ENCODE measurements around the gene TXLNB.
"Not testable (repeated sequence)": the region's sequence is repeated elsewhere in the genome, so short reads cannot be mapped to it uniquely, and the experiment has no call there.

The TXLNB gene

DNA sequence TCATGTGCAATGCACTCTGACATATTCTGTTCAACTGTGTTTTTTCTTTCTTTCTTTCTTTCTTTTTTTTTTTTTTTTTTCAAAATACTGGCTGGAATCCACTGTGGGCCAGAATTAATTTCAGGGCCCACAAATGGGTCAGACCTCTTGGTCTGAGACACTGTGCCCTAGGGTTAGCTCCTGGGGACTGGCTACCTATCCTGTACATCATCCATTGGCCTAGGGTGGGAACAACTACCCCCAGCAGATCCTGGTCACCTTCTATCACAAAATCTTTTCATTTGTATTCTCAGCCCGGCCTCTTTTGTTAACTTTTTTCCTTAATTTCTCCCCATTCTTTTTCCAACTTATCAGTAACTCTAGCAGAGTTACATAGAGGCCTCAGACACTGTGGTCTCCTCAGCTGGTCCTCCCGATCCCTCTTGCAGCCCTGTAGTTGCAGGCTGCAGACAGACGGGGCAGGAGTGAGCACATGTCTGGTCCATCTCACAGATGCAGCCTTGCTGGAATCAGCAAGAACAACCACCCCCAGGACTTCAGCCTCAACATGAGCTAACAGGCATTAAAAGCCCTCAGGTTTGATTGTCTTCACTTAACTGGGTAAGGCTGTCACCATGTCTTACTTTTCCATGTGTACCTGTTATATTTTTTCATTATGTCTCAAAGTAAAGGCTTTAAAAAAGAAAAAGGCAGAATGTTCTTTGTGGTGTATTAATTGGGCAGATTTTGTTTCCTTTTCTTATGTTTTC lies 41.3 kb downstream of the TXLNB start:
- H3K9me3 Mint-ChIP-seq, result no peaks in the 10 kb centered on the region
- DNase-seq (ENCODE audit: low spot score in 2 of 2), result peak; percentile 38 to 40
- no peaks in the 10 kb centered on the region for H3K27me3 Mint-ChIP-seq
- no peak overlapping the region for H3K4me3 Mint-ChIP-seq
- peaks cover 11% of the 10 kb centered on the region for H3K4me1 Mint-ChIP-seq
- ATAC-seq (ENCODE audit: low read depth), result peak; percentile 98
- H3K36me3 Mint-ChIP-seq, result peaks cover 10% of the 10 kb centered on the region
- H3K27ac Mint-ChIP-seq, result no peak overlapping the region

DNA sequence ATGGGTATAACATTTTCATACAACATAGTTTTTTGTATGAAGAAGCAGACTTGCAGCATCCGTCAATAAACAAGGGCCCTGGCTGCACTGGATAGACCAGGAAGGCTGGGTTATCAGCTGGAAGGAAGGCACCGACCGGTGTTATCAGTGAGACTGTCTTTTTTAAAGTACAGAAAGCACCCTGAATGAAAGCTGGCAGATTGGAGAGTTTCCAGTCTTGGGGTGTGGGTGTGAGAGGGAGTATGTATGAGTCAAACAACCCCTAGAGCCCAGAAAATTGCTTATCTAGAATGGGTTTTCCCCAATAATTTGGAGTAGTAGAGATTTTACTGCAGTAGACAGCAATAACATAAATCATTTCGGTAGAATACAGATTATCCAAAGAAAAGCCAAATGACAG lies 42.4 kb downstream of the TXLNB start:
- Mint-ChIP-seq H3K27ac (no peak overlapping the region), H3K9me3 (no peaks in the 10 kb centered on the region), H3K27me3 (no peaks in the 10 kb centered on the region), H3K4me3 (no peak overlapping the region), H3K36me3 (peaks cover 15% of the 10 kb centered on the region), H3K4me1 (peaks cover 11% of the 10 kb centered on the region)
- DNase-seq (ENCODE audit: low spot score in 2 of 2), result no peak
- no peak for ATAC-seq (ENCODE audit: low read depth)

DNA sequence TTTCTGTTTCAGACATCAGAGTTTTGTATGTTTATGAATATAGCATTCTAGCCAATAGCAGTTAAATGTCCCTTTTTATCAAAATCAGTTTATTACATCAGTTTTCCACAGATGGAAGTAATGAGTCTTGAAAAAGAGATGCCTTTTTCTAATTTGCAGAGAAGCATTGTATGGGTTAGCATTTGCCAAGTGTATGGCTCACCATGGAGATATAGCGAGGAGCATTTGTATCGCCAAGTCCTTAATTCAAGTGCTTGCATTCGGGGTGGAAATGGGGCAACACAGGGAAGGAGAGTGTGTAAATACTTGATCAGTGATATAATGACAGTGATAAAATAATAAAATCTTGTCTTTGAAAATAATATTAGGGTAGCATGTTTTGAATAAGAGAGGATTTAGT lies 42.9 kb downstream of the TXLNB start:
- Mint-ChIP-seq H3K27me3 (no peaks in the 10 kb centered on the region), H3K36me3 (peaks cover 15% of the 10 kb centered on the region), H3K27ac (no peak overlapping the region), H3K4me1 (peaks cover 11% of the 10 kb centered on the region), H3K4me3 (no peak overlapping the region), H3K9me3 (no peaks in the 10 kb centered on the region)
- ATAC-seq (ENCODE audit: low read depth) (no peak), DNase-seq (ENCODE audit: low spot score in 2 of 2) (no peak)

DNA sequence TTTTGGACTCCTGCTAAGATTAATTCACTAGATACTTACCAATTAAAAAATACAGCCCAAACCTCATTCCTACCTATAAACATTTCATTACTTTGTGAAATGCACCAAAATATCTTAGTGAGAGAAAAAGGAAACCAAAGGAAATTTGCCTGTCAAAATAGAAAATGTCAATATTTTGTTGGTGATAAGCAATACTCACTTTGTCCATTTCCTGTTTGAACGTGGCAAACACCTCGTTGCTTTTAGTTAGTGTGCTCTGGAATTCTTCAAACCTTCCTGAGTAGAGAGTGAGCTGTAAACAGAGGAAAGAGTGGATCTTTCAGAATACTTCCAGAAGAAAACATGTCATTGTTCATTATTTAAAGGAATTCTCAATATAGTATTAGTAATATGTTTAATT lies 44.2 kb downstream of the TXLNB start:
- no peaks in the 10 kb centered on the region for H3K9me3 Mint-ChIP-seq
- no peaks in the 10 kb centered on the region for H3K27me3 Mint-ChIP-seq
- peaks cover 11% of the 10 kb centered on the region for H3K4me1 Mint-ChIP-seq
- H3K27ac Mint-ChIP-seq, result no peak overlapping the region
- no peak for DNase-seq (ENCODE audit: low spot score in 2 of 2)
- ATAC-seq (ENCODE audit: low read depth), result no peak
- no peak overlapping the region for H3K4me3 Mint-ChIP-seq
- H3K36me3 Mint-ChIP-seq, result peaks cover 25% of the 10 kb centered on the region

DNA sequence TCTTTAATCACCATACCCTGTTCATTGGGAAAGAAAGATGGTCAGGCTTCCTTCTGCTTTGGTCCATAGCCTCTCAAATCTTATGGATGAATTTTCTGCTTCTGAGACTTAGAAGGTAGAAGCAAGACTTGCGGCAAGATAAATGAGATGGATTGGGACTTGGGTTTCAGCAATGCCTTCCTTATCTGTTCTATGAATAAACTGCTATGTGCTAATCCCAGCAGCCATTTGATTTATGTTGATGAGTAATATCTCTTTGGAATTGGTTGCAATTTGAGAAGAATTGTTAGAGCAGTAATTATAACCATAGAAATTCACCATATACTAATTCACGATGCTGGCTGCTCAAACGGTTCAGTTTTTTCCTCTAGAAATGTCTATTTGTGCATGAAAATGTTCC lies 48.3 kb downstream of the TXLNB start:
- ATAC-seq (ENCODE audit: low read depth), result no peak
- peaks cover 23% of the 10 kb centered on the region for H3K36me3 Mint-ChIP-seq

DNA sequence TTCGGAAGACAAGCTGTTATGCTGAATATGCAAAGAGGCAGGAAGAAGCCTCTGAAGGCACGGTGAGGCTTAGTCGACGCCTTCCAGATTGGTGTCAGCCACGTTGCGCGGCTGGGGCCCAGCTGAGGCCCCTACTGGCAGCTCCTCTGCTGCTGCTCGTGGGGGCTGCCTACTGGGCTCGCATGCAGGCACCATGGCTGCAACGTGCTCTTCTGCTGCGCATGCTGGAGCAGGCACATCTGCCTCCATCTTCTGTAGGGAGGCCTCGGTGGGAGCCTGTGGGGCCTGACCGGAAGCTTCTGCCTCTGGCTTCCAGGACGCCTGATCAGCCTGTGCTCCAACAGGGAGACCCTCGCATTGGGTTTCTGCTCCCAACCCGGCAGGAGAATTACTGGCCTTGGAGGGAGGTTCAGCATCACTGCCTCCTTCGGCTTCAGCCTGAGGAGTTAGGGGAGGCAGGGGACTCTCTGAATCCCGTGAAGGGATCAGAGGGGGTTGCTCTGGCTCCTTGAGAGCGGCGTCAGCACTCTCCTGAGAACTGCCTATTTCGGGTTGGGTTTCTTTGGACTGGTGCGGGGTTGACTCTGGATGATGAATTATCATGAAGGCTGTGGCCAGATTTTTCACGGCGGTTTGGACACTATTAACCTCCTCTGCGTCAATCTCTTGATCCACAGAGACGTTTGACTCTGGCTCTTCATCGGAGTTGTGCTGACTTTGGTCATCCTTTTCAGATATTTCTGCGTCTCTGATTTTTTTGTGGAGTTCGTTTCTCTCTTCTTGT lies 49.1 kb downstream of the TXLNB start:
- peaks cover 21% of the 10 kb centered on the region for H3K36me3 Mint-ChIP-seq
- no peaks in the 10 kb centered on the region for H3K9me3 Mint-ChIP-seq
- DNase-seq (ENCODE audit: low spot score in 2 of 2), result no peak
- no peak overlapping the region for H3K27ac Mint-ChIP-seq
- no peak for ATAC-seq (ENCODE audit: low read depth)
- no peaks in the 10 kb centered on the region for H3K27me3 Mint-ChIP-seq
- no peaks in the 10 kb centered on the region for H3K4me1 Mint-ChIP-seq
- no peak overlapping the region for H3K4me3 Mint-ChIP-seq

More for the DNA sequence above, 48.3 kb downstream of the TXLNB start:
- Mint-ChIP-seq H3K9me3 (no peaks in the 10 kb centered on the region), H3K4me3 (no peak overlapping the region), H3K27ac (no peak overlapping the region), H3K4me1 (peaks cover 2% of the 10 kb centered on the region), H3K27me3 (no peaks in the 10 kb centered on the region)
- DNase-seq (ENCODE audit: low spot score in 2 of 2), result no peak

DNA sequence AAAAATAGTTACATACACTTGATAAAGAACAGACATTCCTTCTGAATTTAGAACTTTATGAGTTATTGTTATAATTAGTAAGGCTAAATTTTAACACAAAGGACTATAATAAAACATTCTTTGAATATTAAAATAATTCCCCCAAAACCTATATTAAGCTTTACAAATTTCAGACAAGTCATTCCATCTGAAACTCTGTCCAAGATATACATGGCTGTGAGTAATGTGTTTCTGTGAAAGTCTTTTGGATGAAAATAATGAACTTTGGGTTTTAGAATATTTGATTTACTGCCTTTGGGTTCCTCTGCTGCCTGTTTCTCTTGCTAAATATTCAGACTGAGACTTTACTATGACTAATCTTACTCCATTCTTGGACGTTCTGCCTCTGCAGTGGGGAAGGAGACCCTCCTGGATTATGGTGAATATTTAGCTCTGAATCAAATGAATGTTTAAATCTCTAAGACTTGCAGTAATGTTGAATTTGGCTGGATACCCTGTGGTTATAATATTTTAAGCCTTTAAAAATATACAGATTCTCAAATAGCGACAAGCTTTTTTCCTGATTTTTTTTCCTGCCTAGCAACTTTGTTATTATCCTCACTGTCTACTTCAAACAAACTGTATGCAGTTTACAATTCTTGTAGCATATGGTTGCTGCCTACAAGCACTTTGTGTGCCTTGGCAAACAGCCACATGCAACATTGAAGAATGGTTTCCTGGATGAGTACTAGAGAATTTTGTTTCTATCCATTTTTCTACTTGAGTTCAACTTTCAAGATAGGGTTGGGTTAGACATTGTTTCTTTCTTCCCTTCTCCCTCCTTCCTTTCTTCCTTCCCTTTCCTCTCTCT lies 51.4 kb downstream of the TXLNB start:
- Mint-ChIP-seq H3K4me1 (no peaks in the 10 kb centered on the region), H3K9me3 (no peaks in the 10 kb centered on the region), H3K4me3 (no peak overlapping the region), H3K27ac (no peak overlapping the region), H3K36me3 (peaks cover 21% of the 10 kb centered on the region), H3K27me3 (no peaks in the 10 kb centered on the region)
- ATAC-seq (ENCODE audit: low read depth) (no peak), DNase-seq (ENCODE audit: low spot score in 2 of 2) (no peak)

DNA sequence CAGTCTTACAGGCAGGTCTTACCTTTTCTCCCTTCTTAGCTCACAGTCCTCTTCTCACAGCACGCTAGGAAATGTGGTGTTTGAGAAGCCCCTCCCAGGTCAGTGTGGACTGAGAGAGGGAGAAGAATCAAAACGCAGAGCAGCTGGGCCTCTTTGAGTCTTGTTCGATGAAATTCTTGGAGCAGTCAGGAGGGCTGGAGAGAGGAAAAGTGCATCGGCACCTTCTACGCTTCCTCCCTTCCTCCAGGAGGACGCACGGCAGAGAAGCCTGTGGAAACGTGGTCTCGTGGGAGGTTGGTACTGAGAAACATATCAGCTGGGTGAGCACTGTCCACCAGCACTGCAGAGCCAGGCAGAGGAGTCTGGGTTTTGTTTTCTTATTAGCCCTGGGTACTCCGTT lies 52.7 kb downstream of the TXLNB start:
- Mint-ChIP-seq H3K4me3 (no peak overlapping the region), H3K9me3 (peaks cover under 1% of the 10 kb centered on the region), H3K27ac (no peak overlapping the region), H3K36me3 (peaks cover 18% of the 10 kb centered on the region), H3K4me1 (no peaks in the 10 kb centered on the region), H3K27me3 (no peaks in the 10 kb centered on the region)
- ATAC-seq (ENCODE audit: low read depth) (no peak), DNase-seq (ENCODE audit: low spot score in 2 of 2) (no peak)

DNA sequence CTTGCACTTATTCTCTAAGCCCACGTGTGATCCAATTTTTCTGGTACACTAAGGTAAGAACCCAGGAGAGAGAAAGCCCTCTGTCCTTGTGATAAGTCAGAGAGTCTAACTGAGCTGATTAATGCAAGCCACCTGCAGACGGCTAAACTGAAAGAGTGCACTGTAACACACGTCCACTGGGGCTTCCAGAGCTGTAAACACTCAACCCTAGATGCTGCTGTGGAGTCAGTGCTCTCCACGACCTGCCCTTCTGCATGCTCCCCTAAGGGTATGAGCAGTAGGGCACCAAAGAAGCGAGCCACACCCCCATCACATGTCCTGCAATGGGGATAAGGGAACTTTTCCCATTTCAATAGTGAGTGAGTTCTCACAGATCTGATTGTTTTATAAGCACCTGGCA lies 55.7 kb downstream of the TXLNB start:
- Mint-ChIP-seq H3K4me3 (no peak overlapping the region), H3K36me3 (peaks cover 14% of the 10 kb centered on the region), H3K4me1 (peaks cover under 1% of the 10 kb centered on the region), H3K27ac (no peak overlapping the region), H3K9me3 (peaks cover 6% of the 10 kb centered on the region), H3K27me3 (no peaks in the 10 kb centered on the region)
- no peak for ATAC-seq (ENCODE audit: low read depth)
- DNase-seq (ENCODE audit: low spot score in 2 of 2), result no peak

DNA sequence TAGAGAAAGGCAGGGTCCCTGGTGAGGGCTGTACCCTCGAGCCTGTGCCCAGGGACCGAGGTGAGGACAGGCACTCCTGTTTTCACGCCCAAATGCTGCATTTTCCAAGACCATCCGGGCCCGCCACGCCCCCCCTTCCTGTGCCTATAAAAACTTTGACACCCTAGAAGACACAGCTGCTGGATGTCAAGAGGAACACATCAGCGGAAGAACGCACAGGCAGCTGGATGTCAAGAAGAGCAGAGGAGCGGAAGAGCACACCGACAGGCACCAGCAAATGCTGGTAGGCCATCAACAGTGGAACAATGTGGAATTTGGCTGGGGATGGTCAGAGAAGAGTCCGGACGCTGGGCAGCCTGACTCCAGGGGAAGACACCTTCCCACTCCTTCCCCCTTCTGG lies 56.1 kb downstream of the TXLNB start:
- DNase-seq (ENCODE audit: low spot score in 2 of 2), result no peak
- ATAC-seq (ENCODE audit: low read depth), result no peak
- Mint-ChIP-seq H3K4me1 (peaks cover 3% of the 10 kb centered on the region), H3K4me3 (no peak overlapping the region), H3K36me3 (peaks cover 13% of the 10 kb centered on the region), H3K27ac (no peak overlapping the region), H3K27me3 (no peaks in the 10 kb centered on the region), H3K9me3 (peaks cover 6% of the 10 kb centered on the region)

DNA sequence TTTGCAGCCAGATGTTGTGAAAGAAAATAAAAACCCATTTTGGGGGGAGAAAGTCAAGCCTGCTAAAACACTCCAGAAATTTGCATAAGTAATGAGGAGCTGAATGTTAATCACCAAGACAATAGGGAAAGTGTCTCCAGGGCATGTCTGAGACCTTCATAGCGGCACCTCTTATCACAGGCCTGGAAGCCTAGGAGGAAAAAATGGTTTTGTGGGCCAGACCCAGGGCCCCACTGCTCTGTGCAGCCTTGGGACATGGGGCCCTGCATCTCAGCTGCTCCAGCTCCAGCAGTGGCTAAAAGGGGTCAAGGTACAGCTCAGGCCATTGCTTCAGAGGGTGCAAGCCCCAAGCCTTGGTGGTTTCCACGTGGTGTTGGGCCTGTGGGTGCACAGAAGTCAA lies 57.6 kb downstream of the TXLNB start:
- DNase-seq (ENCODE audit: low spot score in 2 of 2); H3K4me3 Mint-ChIP-seq; H3K27me3 Mint-ChIP-seq; H3K9me3 Mint-ChIP-seq; ATAC-seq (ENCODE audit: low read depth); H3K4me1 Mint-ChIP-seq: not testable (repeated sequence)
- peaks cover 11% of the 10 kb centered on the region for H3K36me3 Mint-ChIP-seq
- peak overlapping the region; percentile 39 for H3K27ac Mint-ChIP-seq

DNA sequence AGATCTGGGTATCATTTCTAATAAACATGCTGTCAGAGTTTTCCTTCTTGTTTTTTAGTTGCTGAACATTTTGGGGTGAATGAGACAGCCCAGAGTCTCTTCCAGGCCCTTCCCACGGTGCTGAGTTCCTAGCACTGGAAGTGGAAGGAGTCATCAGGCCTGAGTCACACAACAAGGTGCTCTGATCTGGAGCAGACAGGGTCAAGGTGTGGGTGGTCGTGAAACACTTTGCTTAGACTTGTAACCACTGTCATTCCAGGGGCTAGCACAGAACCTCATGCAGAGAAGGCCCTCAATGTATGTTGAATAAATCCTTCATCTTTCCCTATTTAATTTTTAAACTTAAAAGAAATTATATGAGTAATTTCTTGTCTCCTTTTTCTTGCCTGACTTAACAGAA lies 60.6 kb downstream of the TXLNB start:
- H3K36me3 Mint-ChIP-seq, result peaks cover 11% of the 10 kb centered on the region
- H3K4me1 Mint-ChIP-seq, result peaks cover 9% of the 10 kb centered on the region
- no peak overlapping the region for H3K27ac Mint-ChIP-seq
- H3K4me3 Mint-ChIP-seq, result no peak overlapping the region
- ATAC-seq (ENCODE audit: low read depth) (no peak), DNase-seq (ENCODE audit: low spot score in 2 of 2) (no peak)
- no peaks in the 10 kb centered on the region for H3K27me3 Mint-ChIP-seq
- peaks cover 6% of the 10 kb centered on the region for H3K9me3 Mint-ChIP-seq

DNA sequence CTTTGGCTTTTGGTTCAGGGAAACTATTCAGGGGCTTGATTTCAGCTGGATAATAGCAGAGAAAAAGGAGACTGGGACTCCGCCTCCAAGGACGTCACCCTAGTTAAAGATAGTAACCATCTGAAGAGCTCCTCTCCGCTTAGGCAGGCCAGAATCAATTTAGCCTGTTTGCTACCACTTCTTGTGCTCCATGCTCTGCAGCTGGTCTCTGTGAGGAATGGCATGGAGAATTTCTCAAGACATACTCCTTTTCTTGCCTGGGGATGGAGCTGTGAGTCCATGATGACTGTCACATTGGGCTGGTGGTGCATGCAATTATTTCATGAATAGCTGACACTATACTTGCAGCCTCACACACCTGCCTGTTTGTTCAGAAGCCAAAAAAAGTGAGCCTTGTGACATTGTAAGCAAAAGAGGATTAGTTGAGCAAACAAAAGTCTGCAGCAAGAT lies 61.4 kb downstream of the TXLNB start:
- Mint-ChIP-seq H3K36me3 (peaks cover 11% of the 10 kb centered on the region), H3K27ac (no peak overlapping the region), H3K4me3 (no peak overlapping the region), H3K4me1 (peaks cover 9% of the 10 kb centered on the region), H3K27me3 (no peaks in the 10 kb centered on the region), H3K9me3 (peaks cover 6% of the 10 kb centered on the region)
- ATAC-seq (ENCODE audit: low read depth) (no peak), DNase-seq (ENCODE audit: low spot score in 2 of 2) (no peak)

DNA sequence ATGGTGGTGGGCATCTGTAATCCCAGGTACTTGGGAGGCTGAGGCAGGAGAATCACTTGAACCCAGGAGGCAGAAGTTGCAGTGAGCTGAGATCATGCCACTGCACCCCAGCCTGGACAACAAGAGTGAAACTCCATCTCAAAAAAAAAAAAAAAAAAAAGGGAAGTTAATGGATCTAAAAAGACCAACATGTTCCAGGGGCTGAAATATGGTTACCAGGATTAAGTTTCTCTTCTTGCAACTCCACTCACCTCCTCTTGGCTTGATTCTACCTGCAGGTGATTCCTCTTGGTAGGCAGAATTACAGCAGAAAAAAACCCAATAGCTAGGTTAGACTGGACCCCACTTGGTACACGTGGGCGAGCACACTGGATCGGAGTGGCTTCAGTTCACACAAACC lies 63.4 kb downstream of the TXLNB start:
- not testable (repeated sequence) for H3K4me3 Mint-ChIP-seq; DNase-seq (ENCODE audit: low spot score in 2 of 2); H3K27me3 Mint-ChIP-seq; H3K4me1 Mint-ChIP-seq; ATAC-seq (ENCODE audit: low read depth); H3K36me3 Mint-ChIP-seq; H3K27ac Mint-ChIP-seq; H3K9me3 Mint-ChIP-seq

Measured in memory B cell (primary cell).